ENCODE data around the gene PCNT. TPM values are rescaled to one million over a fixed set of nuclear protein-coding genes. Genes with fewer than 3 reads are reported as not detected.
"Not testable (repeated sequence)": the region's sequence is repeated elsewhere in the genome, so short reads cannot be mapped to it uniquely, and the experiment has no call there.

PCNT gene
- total and polyA plus RNA-seq, 2 experiments from 2014 or later, result 18.3 to 26.6 TPM

- DNase-seq (ENCODE audit: low read depth in 1 of 2, low spot score in 1 of 2), result no peak
- Histone ChIP-seq H3K4me3 (no peak overlapping the region), H3K9me3 (ENCODE audit: low read depth) (no peaks in the 10 kb centered on the region), H3K36me3 (peaks cover 13% of the 10 kb centered on the region), H3K4me1 (ENCODE audit: low read depth) (no peaks in the 10 kb centered on the region), H3K27me3 (no peaks in the 10 kb centered on the region), H3K27ac (no peak overlapping the region)
- no peak for TF ChIP-seq CTCF (IDR thresholded peaks at IDR 0.05; ENCODE audit: low read depth, low read length)
Measured at GRCh38 chr21:46399129-46399528, 75.2 kb downstream of the PCNT start.

GRCh38 chr21:46399686-46400085 is 75.7 kb downstream of the PCNT start:
- no peak for DNase-seq (ENCODE audit: low read depth in 1 of 2, low spot score in 1 of 2)
- H3K27me3 ChIP-seq, result no peaks in the 10 kb centered on the region
- no peaks in the 10 kb centered on the region for H3K9me3 ChIP-seq (ENCODE audit: low read depth)
- H3K36me3 ChIP-seq, result peaks cover 15% of the 10 kb centered on the region
- no peak overlapping the region for H3K4me3 ChIP-seq
- no peak for TF ChIP-seq CTCF (IDR thresholded peaks at IDR 0.05; ENCODE audit: low read depth, low read length)
- H3K27ac ChIP-seq, result no peak overlapping the region
- H3K4me1 ChIP-seq (ENCODE audit: low read depth), result no peaks in the 10 kb centered on the region

GRCh38 chr21:46401186-46401910 is 77.4 kb downstream of the PCNT start:
- Histone ChIP-seq H3K27me3 (no peaks in the 10 kb centered on the region), H3K4me3 (no peak overlapping the region), H3K27ac (no peak overlapping the region), H3K9me3 (ENCODE audit: low read depth) (no peaks in the 10 kb centered on the region), H3K4me1 (ENCODE audit: low read depth) (no peaks in the 10 kb centered on the region), H3K36me3 (peaks cover 15% of the 10 kb centered on the region)
- DNase-seq (ENCODE audit: low read depth in 1 of 2, low spot score in 1 of 2), result no peak
- no peak for TF ChIP-seq CTCF (IDR thresholded peaks at IDR 0.05; ENCODE audit: low read depth, low read length)

- Histone ChIP-seq H3K4me3 (no peak overlapping the region), H3K36me3 (peaks cover 12% of the 10 kb centered on the region), H3K27me3 (no peaks in the 10 kb centered on the region), H3K9me3 (ENCODE audit: low read depth) (no peaks in the 10 kb centered on the region), H3K4me1 (ENCODE audit: low read depth) (no peaks in the 10 kb centered on the region), H3K27ac (no peak overlapping the region)
- no peak for TF ChIP-seq CTCF (IDR thresholded peaks at IDR 0.05; ENCODE audit: low read depth, low read length)
- DNase-seq (ENCODE audit: low read depth in 1 of 2, low spot score in 1 of 2), result no peak
Measured at GRCh38 chr21:46402421-46402820, 78.5 kb downstream of the PCNT start.

GRCh38 chr21:46403234-46403811 is 79.4 kb downstream of the PCNT start:
- not testable (repeated sequence) for H3K4me1 ChIP-seq (ENCODE audit: low read depth); H3K9me3 ChIP-seq (ENCODE audit: low read depth); H3K27ac ChIP-seq; H3K4me3 ChIP-seq; DNase-seq (ENCODE audit: low read depth in 1 of 2, low spot score in 1 of 2); H3K27me3 ChIP-seq
- peaks cover 12% of the 10 kb centered on the region for H3K36me3 ChIP-seq

- Histone ChIP-seq H3K36me3 (peaks cover 12% of the 10 kb centered on the region), H3K27ac (no peak overlapping the region), H3K27me3 (no peaks in the 10 kb centered on the region), H3K4me1 (ENCODE audit: low read depth) (no peaks in the 10 kb centered on the region), H3K4me3 (no peak overlapping the region), H3K9me3 (ENCODE audit: low read depth) (no peaks in the 10 kb centered on the region)
- TF ChIP-seq CTCF (IDR thresholded peaks at IDR 0.05; ENCODE audit: low read depth, low read length), result no peak
- DNase-seq (ENCODE audit: low read depth in 1 of 2, low spot score in 1 of 2), result no peak
Measured at GRCh38 chr21:46404306-46404705, 80.3 kb downstream of the PCNT start.

Measured in cardiac muscle cell (in vitro differentiated cells and primary cell).